Caco-2 (cell line): Measurements from ENCODE around the gene TOMM40L. TPM values are rescaled to one million over a fixed set of nuclear protein-coding genes. Genes with fewer than 3 reads are reported as not detected.

ENCODE experiments used
- BruUV-seq: library from RNA; stranded (reverse); fragments of 400-500 nt; replicated peaks from 2 replicates; lab custom pipeline; 2021; lab: Mats Ljungman, UMichigan
- CTCF ChIA-PET: fragments of 300-600 bp; sonication (Branson Sonifier 250); formaldehyde crosslinking; loops from one replicate; lab custom pipeline; 2022; ENCODE audit warnings: antibody characterized with exemption; lab: Charles Lee
- POLR2A ChIA-PET: fragments of 300-600 bp; sonication (Branson Sonifier 250); formaldehyde crosslinking; loops from one replicate; lab custom pipeline; 2022; ENCODE audit warnings: antibody characterized with exemption; lab: Charles Lee
- DNase-seq, 2 experiments: peaks; one replicate each; pipeline versions ENCODE4 v3.0.0 to v3.0.0-alpha.2; 2020 to 2022
- H3K27me3 ChIP-seq: replicated peaks from 2 replicates; pipeline ENCODE4 v1.6.0; 2011; ENCODE audit warnings: low read length; ENCODE audit not compliant: control insufficient read depth, insufficient read depth
- H3K36me3 ChIP-seq: 2 replicates; pipeline ENCODE4 v1.5.1; 2011; ENCODE audit warnings: low read length; ENCODE audit not compliant: control insufficient read depth, insufficient read depth
- H3K4me1 ChIP-seq: fragments of 250-450 bp; sonication (Bioruptor Pico); 2 replicates; pipeline ENCODE4 v1.5.1; 2020; ENCODE audit warnings: mild to moderate bottlenecking
- H3K4me3 ChIP-seq: 2 replicates; pipeline ENCODE4 v1.5.1; 2011; ENCODE audit warnings: low read depth, mild to moderate bottlenecking, control low read depth, low read length
- H3K9me3 ChIP-seq: fragments of 250-450 bp; sonication (Bioruptor Pico); 2 replicates; pipeline ENCODE4 v1.5.1; 2020; ENCODE audit warnings: mild to moderate bottlenecking, moderate library complexity
- H3K27ac Mint-ChIP-seq: one replicate; pipeline ENCODE4 v1.8.0; 2022; ENCODE audit warnings: mixed read lengths; ENCODE audit not compliant: unreplicated experiment
- H3K27me3 Mint-ChIP-seq: one replicate; pipeline ENCODE4 v1.8.0; 2022; ENCODE audit warnings: mixed read lengths; ENCODE audit not compliant: insufficient read depth, unreplicated experiment
- H3K36me3 Mint-ChIP-seq: one replicate; pipeline ENCODE4 v1.8.0; 2022; ENCODE audit warnings: mild to moderate bottlenecking, mixed read lengths; ENCODE audit not compliant: insufficient read depth, unreplicated experiment
- H3K4me1 Mint-ChIP-seq: one replicate; pipeline ENCODE4 v1.8.0; 2022; ENCODE audit warnings: low read depth, mixed read lengths; ENCODE audit not compliant: unreplicated experiment
- H3K4me3 Mint-ChIP-seq: one replicate; pipeline ENCODE4 v1.8.0; 2022; ENCODE audit warnings: mild to moderate bottlenecking, moderate library complexity, mixed read lengths; ENCODE audit not compliant: unreplicated experiment
- H3K9me3 Mint-ChIP-seq: one replicate; pipeline ENCODE4 v1.8.0; 2022; ENCODE audit warnings: mixed read lengths; ENCODE audit not compliant: unreplicated experiment
- intact Hi-C: fragments of 100-400 bp; cut with micrococcal nuclease; formaldehyde crosslinking; loops from one replicate; pipeline ENCODE4 v1.10.0; 2022; ENCODE audit not compliant: unreplicated experiment
- total RNA-seq: library from RNA; stranded (reverse); gene quantifications from 2 replicates; pipeline ENCODE4 v1.2.3, GENCODE V29; 2022
- TF ChIP-seq, protein P1 (sequence below), 2 experiments: fragments of 200-600 bp in 1 of 2; IDR thresholded peaks; 1 replicate in 1 of 2; 2 replicates in 1 of 2; pipeline versions ENCODE4 v1.5.1 to v1.8.0; 2011 to 2022; ENCODE audit warnings: antibody characterized with exemption in 1 of 2, control low read depth in 1 of 2, inconsistent platforms in 1 of 2, low read depth in 1 of 2, low read length in 1 of 2, mild to moderate bottlenecking in 1 of 2, moderate library complexity in 1 of 2; ENCODE audit not compliant: insufficient read depth in 1 of 2, severe bottlenecking in 1 of 2, unreplicated experiment in 1 of 2

The TOMM40L gene
- total RNA-seq, 1 experiment from 2014 or later: 23.1 TPM

DNA sequence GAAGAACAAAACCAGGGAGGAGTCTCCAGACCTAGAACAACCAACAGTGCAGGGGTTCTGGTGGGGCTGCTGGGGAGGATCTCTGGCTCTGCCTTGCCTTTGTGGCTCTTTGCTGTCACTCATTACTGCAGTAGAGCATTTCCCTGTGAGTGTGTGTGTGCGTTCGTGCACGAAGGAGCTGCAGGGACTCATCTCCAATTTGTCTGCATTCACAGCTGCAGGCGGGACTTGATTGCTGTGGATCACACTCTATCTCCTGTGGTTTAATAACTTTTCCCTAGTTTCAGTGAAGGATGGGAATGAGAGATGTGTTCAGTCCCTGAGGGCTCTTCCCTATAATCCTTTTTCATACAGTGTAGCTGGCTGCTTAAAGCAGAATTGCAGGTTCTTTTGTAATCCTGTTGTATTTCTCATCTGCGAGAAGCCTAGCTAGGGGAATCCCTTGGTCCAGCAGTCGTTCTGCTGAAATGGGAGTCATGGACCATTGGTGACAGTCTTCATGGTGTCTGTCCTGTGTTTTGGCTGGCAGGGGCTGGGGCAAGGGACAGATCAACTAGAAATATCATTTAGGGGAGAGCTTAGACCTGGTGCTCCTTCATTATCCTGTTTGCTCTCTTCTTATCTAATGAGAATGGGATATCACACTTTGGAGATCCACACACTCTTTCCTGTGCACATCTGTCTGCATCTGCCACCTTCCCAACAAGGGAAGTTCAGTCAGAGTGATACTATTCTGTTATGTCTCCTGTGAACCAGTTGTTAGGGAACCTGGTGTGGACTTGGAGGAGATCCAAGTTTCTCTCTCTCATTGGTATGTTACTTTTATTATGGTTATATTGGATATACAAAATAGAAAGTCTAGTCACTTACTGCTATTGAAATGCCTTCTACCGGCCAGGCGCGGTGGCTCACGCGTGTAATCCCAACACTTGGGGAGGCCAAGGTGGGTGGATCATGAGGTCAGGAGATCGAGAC lies 35.7 kb downstream of the TOMM40L start:
- Mint-ChIP-seq H3K27me3 (no peaks in the 10 kb centered on the region), H3K9me3 (peaks cover 10% of the 10 kb centered on the region), H3K4me1 (peaks cover 16% of the 10 kb centered on the region), H3K36me3 (peaks cover 12% of the 10 kb centered on the region), H3K4me3 (peak overlapping the region; percentile 63), H3K27ac (peak overlapping the region; percentile 76)
- Histone ChIP-seq H3K4me1 (peaks cover 13% of the 10 kb centered on the region; the same call in 1 of the 2 replicates), H3K36me3 (no peaks in the 10 kb centered on the region), H3K9me3 (peaks cover 12% of the 10 kb centered on the region), H3K27me3 (no peaks in the 10 kb centered on the region), H3K4me3 (0 out of 2 replicates have a peak overlapping the region, but pooled peaks have one; percentile 9)
- CTCF ChIA-PET: interaction anchor here (1.2 kb wide), 1 partner anchor 36 kb away, joined by 3 read pairs; the partner anchor contains the start of gene TOMM40L
- DNase-seq: peak in 1 of 2 experiments; percentile 29
- TF ChIP-seq, protein P1, sequence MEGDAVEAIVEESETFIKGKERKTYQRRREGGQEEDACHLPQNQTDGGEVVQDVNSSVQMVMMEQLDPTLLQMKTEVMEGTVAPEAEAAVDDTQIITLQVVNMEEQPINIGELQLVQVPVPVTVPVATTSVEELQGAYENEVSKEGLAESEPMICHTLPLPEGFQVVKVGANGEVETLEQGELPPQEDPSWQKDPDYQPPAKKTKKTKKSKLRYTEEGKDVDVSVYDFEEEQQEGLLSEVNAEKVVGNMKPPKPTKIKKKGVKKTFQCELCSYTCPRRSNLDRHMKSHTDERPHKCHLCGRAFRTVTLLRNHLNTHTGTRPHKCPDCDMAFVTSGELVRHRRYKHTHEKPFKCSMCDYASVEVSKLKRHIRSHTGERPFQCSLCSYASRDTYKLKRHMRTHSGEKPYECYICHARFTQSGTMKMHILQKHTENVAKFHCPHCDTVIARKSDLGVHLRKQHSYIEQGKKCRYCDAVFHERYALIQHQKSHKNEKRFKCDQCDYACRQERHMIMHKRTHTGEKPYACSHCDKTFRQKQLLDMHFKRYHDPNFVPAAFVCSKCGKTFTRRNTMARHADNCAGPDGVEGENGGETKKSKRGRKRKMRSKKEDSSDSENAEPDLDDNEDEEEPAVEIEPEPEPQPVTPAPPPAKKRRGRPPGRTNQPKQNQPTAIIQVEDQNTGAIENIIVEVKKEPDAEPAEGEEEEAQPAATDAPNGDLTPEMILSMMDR (IDR thresholded peaks at IDR 0.05; ENCODE audit: insufficient read depth in 1 of 2, low read depth in 1 of 2, low read length in 1 of 2, severe bottlenecking in 1 of 2, unreplicated experiment in 1 of 2): no peak
- POLR2A ChIA-PET: interaction anchor here (1.3 kb wide), 1 partner anchor 53 kb away, joined by 5 read pairs; the partner anchor contains the start of gene SDHC
- intact Hi-C loops: no loop called here
- no TSS peak for BruUV-seq

DNA sequence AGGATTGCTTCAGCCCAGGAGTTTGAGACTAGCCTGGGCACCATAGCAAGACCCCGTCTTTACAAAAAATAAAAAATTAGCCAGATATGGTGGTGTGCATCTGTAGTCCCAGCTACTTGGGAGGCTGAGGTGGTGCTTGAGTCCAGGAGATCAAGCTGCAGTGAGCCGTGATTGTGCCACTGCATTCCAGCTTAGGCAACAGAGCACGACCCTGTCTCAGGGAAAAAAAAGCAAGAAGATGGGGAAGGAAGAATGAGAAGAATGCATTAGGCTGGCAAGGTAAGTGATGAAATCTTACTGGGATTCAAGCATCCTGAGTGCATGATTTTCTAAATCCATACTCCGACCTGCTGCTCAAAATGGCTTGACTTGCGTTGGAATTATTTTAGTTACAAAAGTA lies 39.4 kb downstream of the TOMM40L start:
- Mint-ChIP-seq H3K4me3 (no peak overlapping the region), H3K9me3 (no peaks in the 10 kb centered on the region), H3K27ac (no peak overlapping the region), H3K4me1 (peaks cover 14% of the 10 kb centered on the region), H3K27me3 (no peaks in the 10 kb centered on the region), H3K36me3 (peaks cover 4% of the 10 kb centered on the region)
- DNase-seq: peak in 1 of 2 experiments; percentile 36
- Histone ChIP-seq H3K27me3 (no peaks in the 10 kb centered on the region), H3K4me3 (no peak overlapping the region), H3K4me1 (peaks cover 12% of the 10 kb centered on the region; the same call in 1 of the 2 replicates), H3K36me3 (no peaks in the 10 kb centered on the region), H3K9me3 (no peaks in the 10 kb centered on the region)
- CTCF ChIA-PET: no interaction called here
- TF ChIP-seq, protein P1 (IDR thresholded peaks at IDR 0.05; ENCODE audit: insufficient read depth in 1 of 2, low read depth in 1 of 2, low read length in 1 of 2, severe bottlenecking in 1 of 2, unreplicated experiment in 1 of 2): no peak
- no TSS peak for BruUV-seq
- POLR2A ChIA-PET: no interaction called here
- intact Hi-C loops: no loop called here

DNA sequence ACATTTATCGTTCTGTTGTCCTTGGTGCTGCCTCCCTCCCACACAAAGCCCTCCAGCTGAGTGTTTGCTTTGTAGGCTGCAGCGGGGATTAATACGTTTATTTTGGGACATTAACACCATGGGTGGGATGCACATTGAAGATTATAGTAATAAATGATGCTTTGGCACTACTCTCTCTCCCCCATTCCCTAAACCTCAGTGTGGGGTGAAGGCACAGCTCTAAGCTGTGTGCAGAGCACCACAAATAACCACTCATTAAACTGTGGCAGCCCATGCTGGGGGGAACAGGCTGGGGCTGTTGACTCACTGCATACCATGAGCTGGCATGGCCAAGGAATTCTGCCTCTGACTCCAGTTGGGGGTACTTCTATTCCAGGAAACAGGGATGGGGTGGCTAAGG lies 40.3 kb downstream of the TOMM40L start:
- no TSS peak for BruUV-seq
- POLR2A ChIA-PET: no interaction called here
- Histone ChIP-seq H3K4me3 (no peak overlapping the region), H3K36me3 (no peaks in the 10 kb centered on the region), H3K4me1 (peaks cover 4% of the 10 kb centered on the region; the same call in 1 of the 2 replicates), H3K9me3 (no peaks in the 10 kb centered on the region), H3K27me3 (no peaks in the 10 kb centered on the region)
- peaks cover 6% of the 10 kb centered on the region for H3K4me1 Mint-ChIP-seq
- TF ChIP-seq, protein P1 (IDR thresholded peaks at IDR 0.05; ENCODE audit: insufficient read depth in 1 of 2, low read depth in 1 of 2, low read length in 1 of 2, severe bottlenecking in 1 of 2, unreplicated experiment in 1 of 2): no peak
- DNase-seq: no peak
- intact Hi-C loops: no loop called here
- no peaks in the 10 kb centered on the region for H3K27me3 Mint-ChIP-seq
- CTCF ChIA-PET: no interaction called here
- no peaks in the 10 kb centered on the region for H3K9me3 Mint-ChIP-seq
- H3K4me3 Mint-ChIP-seq: no peak overlapping the region
- no peaks in the 10 kb centered on the region for H3K36me3 Mint-ChIP-seq
- peak overlapping the region; percentile 42 for H3K27ac Mint-ChIP-seq
